Skeletal muscle satellite cell (primary cell): ENCODE results near the gene CTNNA1.
"Not testable (repeated sequence)": the region's sequence is repeated elsewhere in the genome, so short reads cannot be mapped to it uniquely, and the experiment has no call there.

Experiments used
- H3K27me3 ChIP-seq: 2 replicates; pipeline ENCODE4 v1.7.0; 2013; ENCODE audit warnings: low read length; ENCODE audit not compliant: control insufficient read depth, insufficient read depth
- H3K36me3 ChIP-seq: 2 replicates; pipeline ENCODE4 v1.7.0; 2013; ENCODE audit warnings: mild to moderate bottlenecking, control low read depth, low read length; ENCODE audit not compliant: insufficient read depth
- H3K4me1 ChIP-seq: 2 replicates; pipeline ENCODE4 v1.7.0; 2013; ENCODE audit warnings: low read length; ENCODE audit not compliant: control insufficient read depth, insufficient read depth
- H3K4me2 ChIP-seq: 2 replicates; pipeline ENCODE4 v1.7.0; 2013; ENCODE audit warnings: mild to moderate bottlenecking, low read length
- H3K4me3 ChIP-seq: 2 replicates; pipeline ENCODE4 v1.7.0; 2013; ENCODE audit warnings: low read length
- H3K9ac ChIP-seq: 2 replicates; pipeline ENCODE4 v1.7.0; 2013; ENCODE audit warnings: mild to moderate bottlenecking, low read depth, low read length, moderate library complexity
- H3K9me3 ChIP-seq: replicated peaks from 2 replicates; pipeline ENCODE4 v1.7.0; 2013; ENCODE audit warnings: mild to moderate bottlenecking, control low read depth, low read length

The CTNNA1 gene

DNA sequence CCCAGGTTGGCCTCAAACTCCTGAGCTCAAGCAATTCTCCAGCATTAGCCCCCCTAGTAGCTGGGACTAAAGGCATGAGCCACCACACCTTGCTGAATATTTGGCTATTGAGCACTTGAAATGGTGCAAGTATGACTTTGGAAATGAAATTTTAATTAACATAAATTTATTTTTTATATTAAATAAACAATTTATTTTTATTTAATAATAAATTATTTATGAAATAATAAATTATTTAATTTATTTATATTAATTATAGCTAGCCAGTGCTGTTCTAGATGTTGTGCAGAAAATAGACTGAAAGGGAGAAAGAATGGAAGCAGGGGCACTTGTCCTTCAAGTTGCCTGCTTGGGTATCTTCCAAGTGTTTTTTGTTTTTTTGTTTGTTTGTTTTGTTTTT lies 40.0 kb upstream of the CTNNA1 start:
- H3K36me3 ChIP-seq = no peaks in the 10 kb centered on the region
- H3K9me3 ChIP-seq = no peaks in the 10 kb centered on the region
- H3K4me1 ChIP-seq = no peaks in the 10 kb centered on the region
- H3K9ac ChIP-seq = no peak overlapping the region
- H3K4me2 ChIP-seq = no peak overlapping the region
- H3K27me3 ChIP-seq = peaks cover 8% of the 10 kb centered on the region
- no peak overlapping the region for H3K4me3 ChIP-seq

DNA sequence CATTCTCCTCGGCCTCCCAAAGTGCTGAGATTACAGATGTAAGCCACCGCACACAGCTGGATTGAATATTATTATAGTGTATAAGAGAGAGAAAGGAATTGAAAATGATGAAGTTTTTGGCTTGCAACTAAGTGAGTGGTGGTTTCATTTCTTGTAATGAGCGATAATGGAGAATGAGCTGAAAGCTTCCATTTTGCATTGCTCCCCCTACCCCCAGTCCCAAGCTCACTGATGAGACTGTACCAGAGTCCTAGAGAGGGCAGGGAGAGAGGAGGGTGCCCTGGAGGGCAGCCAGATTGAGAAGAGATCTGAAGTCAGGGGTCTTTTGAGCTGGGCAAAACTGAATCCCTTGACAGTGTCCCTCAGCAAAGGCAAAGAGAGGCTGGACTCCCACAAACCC lies 38.5 kb upstream of the CTNNA1 start:
- Histone ChIP-seq H3K27me3 (peaks cover 8% of the 10 kb centered on the region), H3K9ac (no peak overlapping the region), H3K9me3 (no peaks in the 10 kb centered on the region), H3K4me3 (no peak overlapping the region), H3K4me1 (no peaks in the 10 kb centered on the region), H3K4me2 (no peak overlapping the region), H3K36me3 (no peaks in the 10 kb centered on the region)

DNA sequence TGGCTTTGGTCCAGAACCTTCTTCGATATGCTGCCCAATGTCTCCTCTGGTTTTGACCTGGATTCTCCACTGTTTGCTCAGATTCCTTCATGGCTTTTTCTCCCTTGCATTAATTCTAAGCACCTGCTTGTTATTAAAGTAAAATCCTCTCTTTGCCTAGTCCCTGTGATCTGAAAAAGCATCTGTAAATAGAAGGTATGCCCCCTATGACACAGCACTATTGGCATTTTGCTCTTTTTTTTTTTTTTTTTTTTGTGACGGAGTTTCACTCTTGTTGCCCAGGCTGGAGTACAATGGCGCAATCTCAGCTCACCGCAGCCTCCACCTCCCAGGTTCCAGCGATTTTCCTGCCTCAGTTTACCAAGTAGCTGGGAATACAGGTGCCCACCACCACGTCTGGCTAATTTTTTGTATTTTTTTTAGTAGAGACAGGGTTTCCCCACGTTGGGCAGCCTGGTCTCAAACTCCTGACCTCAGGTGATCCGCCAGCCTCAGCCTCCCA lies 37.2 kb upstream of the CTNNA1 start:
- not testable (repeated sequence) for H3K36me3 ChIP-seq, H3K4me1 ChIP-seq, H3K4me2 ChIP-seq, H3K9me3 ChIP-seq, H3K4me3 ChIP-seq, H3K9ac ChIP-seq, H3K27me3 ChIP-seq

DNA sequence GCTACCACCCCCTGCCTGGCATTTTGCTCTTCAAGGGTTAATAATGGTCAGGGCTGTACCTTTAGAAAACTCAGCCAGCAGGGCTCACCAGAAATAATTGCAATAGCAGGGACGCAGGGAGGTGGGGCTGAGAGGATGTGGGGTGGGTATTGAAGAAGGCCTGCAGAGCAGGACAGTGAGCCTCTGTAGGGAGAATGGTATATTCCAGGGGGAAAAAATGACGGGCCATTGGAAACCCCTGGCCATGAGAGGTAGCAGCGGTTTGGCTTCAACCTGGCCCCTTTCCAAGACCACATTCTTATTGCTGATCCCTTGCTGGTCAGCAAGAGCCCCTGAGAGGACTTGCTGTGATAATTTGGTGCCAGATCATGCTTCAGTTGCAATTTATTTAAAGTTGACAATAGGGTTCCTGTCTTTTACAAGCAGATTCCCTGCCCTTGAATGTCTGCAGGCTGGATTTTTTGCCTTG lies 36.7 kb upstream of the CTNNA1 start:
- H3K27me3 ChIP-seq = peaks cover 8% of the 10 kb centered on the region
- H3K9ac ChIP-seq = no peak overlapping the region
- no peak overlapping the region for H3K4me2 ChIP-seq
- H3K4me1 ChIP-seq = no peaks in the 10 kb centered on the region
- no peaks in the 10 kb centered on the region for H3K36me3 ChIP-seq
- H3K4me3 ChIP-seq = no peak overlapping the region
- no peaks in the 10 kb centered on the region for H3K9me3 ChIP-seq

DNA sequence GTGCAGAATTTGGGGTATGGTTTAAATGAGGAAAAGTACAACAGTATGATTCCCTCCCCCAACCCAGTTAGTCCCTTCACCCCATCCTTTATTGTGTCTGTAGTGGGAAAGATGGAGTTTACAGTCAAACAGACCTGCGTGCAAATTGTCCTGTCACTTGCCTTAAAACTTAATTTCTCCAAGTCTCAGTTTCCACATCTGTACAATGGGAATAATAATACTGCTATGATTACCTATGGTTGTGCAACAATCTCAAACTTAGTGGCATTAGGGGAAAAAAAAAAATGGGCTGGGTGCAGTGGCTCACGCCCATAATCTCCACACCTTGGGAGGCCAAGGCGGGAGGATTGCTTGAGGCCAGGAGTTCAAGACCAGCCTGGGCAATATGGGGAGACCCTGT lies 35.8 kb upstream of the CTNNA1 start:
- Histone ChIP-seq H3K27me3 (peaks cover 12% of the 10 kb centered on the region), H3K9ac (no peak overlapping the region), H3K4me1 (no peaks in the 10 kb centered on the region), H3K4me3 (no peak overlapping the region), H3K4me2 (no peak overlapping the region), H3K9me3 (no peaks in the 10 kb centered on the region), H3K36me3 (no peaks in the 10 kb centered on the region)

DNA sequence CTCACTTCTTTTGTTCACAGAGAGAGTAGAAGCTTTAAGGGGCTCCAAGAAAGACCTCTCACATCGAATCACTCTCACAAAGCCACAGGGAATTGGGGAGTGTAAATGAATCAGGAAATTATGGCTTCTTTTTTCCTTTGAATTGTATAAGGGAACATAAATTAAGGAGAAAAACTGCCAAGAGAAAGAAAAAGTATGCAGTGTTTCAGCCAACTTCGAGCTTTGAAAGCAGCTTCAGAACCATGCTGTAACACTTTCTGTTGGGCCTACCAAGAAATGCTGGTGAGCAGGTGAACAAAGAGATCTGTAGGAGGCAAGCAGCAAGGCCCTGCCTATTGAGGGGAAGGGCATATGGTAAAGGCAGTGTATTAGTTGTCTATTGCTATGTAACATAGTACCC lies 33.4 kb upstream of the CTNNA1 start:
- peaks cover under 1% of the 10 kb centered on the region for H3K4me1 ChIP-seq
- H3K36me3 ChIP-seq = no peaks in the 10 kb centered on the region
- no peak overlapping the region for H3K9ac ChIP-seq
- H3K4me2 ChIP-seq = no peak overlapping the region
- peaks cover 11% of the 10 kb centered on the region for H3K27me3 ChIP-seq
- H3K9me3 ChIP-seq = no peaks in the 10 kb centered on the region
- no peak overlapping the region for H3K4me3 ChIP-seq

DNA sequence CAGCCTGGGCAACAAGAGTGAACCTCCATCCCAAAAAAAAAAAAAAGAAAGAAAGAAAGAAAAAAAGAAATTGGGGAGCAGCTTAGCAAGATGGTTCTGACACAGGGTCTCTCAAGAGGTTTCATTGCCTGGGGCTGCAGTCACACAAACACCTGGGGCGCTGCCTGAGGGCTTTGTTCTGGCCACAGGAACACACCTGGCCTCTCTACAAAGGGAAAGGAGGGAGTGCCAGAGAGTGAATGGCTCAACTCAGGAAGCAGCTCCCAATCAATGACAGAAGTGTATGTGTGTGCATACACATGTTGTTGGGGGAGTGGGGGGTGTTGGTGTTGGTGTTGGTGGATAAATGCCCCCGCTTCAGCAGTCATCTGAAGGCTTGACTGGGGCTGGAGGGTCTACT lies 32.4 kb upstream of the CTNNA1 start:
- Histone ChIP-seq H3K27me3 (peaks cover 10% of the 10 kb centered on the region), H3K4me2 (no peak overlapping the region), H3K9me3 (no peaks in the 10 kb centered on the region), H3K4me1 (peaks cover 11% of the 10 kb centered on the region), H3K4me3 (no peak overlapping the region), H3K9ac (no peak overlapping the region), H3K36me3 (no peaks in the 10 kb centered on the region)

DNA sequence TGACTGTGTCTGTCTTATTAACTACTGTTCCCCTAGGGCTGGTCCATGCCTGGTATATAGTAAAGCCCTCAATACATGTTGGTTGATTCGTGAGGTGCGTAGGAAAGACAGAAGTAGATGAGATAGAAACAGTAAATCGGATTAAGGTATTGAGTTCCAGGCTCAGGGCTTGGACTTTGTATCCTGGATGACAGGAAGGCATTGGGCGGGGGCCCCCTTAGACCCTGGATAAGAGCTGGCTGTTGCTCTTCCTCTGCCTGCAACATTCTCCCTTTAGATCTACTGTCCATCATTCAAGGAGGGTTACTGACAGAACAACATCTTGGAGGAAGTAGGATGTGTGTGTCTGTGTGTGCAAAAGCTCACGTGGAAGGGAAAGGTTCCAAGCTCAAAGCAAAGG lies 31.2 kb upstream of the CTNNA1 start:
- Histone ChIP-seq H3K4me3 (no peak overlapping the region), H3K4me2 (no peak overlapping the region), H3K9me3 (no peaks in the 10 kb centered on the region), H3K4me1 (peaks cover 13% of the 10 kb centered on the region), H3K9ac (no peak overlapping the region), H3K36me3 (no peaks in the 10 kb centered on the region), H3K27me3 (peaks cover 10% of the 10 kb centered on the region)

DNA sequence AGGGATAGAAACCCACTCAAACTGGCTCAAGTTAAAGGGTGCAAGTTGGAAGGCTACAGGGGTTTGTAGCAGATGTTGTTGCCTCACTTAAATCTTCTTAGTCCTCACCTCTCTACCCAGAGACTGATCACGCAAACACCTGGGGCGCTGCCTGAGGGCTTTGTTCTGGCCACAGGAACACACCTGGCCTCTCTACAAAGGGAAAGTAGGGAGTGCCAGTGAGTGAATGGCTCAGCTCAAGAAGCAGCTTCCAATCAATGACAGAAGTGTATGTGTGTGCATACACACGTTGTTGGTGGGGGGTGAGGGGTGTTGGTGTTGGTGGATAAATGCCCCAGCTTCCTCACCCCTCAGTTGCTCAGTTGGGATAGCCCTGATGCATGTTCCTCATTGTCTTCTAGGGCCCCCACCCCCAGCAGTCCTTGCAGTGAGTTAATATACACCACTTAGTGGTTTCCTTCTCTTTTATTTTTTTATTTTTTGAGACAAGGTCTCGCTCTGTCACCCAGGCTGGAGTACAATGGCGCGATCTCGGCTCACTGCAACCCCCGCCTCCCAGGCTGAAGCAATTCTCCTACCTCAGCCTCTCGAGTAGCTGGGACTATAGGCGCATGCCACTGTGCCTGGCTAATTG lies 30.6 kb upstream of the CTNNA1 start:
- peaks cover 10% of the 10 kb centered on the region for H3K27me3 ChIP-seq
- H3K4me3 ChIP-seq = no peak overlapping the region
- peaks cover 13% of the 10 kb centered on the region for H3K4me1 ChIP-seq

DNA sequence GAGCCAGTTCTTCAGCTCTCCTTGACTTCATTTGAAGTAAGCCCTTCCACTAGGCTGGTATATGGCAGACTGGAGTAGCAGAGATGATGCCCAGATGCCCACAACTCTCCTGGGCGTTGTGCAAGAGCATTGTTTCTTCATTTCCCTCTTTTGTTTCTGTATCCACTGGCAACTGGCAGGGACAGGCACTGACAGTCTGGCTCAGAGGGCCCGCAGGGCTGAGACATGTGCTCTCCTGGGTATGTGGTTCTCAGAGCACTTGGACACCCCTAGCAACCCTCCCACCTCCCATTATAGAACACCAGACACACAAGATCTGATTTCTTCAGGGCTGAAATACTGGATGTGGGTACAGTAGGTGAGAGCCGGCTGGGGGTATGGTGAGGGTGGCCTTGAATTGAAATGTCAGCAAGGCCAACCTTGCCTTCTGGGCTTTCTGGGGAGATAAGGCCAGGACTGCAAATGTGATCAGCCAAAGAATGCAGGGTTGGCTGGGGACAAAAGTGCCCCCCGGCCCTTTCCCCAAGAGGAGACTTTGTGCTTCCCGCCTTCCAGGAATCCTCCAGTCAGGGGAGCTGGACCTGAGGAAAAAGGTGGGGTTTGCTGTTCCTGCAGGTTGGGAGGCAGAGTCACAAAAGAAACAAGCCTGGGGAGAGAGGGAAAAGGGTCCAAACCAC lies 28.6 kb upstream of the CTNNA1 start:
- H3K4me1 ChIP-seq = peaks cover 13% of the 10 kb centered on the region
- H3K4me2 ChIP-seq = peak overlapping the region; percentile 75
- H3K4me3 ChIP-seq = no peak overlapping the region
- no peak overlapping the region for H3K9ac ChIP-seq
- H3K9me3 ChIP-seq = no peaks in the 10 kb centered on the region
- H3K36me3 ChIP-seq = no peaks in the 10 kb centered on the region
- H3K27me3 ChIP-seq = peaks cover 10% of the 10 kb centered on the region

More for the DNA sequence above, 30.6 kb upstream of the CTNNA1 start:
- H3K36me3 ChIP-seq = no peaks in the 10 kb centered on the region
- H3K9me3 ChIP-seq = no peaks in the 10 kb centered on the region
- no peak overlapping the region for H3K9ac ChIP-seq
- no peak overlapping the region for H3K4me2 ChIP-seq

DNA sequence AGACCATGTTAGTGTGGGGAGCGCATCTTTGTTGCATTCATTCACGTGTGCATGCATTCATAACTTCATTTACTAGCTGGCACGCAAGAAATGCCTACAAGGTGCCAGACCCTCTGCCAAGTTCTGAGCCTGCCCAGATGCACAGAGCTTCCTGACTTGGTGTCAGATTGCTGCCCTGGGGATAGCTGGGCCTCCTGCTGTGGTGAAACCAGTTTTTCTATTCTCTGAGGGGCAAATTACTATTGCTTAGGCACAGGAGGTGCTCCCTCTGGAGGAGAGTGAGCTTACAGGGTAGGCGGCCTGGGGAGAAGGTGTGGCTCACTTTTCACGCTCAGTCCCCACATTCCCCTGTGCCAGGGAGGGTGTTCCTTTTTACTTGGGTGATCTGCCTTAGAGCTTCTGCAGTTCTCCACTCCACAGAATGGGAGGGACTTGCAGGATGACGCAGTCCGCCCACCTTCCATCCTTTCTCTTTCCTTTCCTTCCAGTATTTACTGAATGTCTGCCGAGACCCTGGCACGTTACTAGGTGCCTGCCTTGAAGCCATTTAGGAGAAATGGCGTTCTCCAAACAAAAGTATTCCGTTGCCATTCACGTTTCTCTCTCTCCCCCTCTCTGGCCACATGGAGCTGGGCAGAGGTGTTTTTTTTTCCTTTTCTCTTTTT lies 27.9 kb upstream of the CTNNA1 start:
- H3K4me2 ChIP-seq = peak overlapping the region; percentile 75
- no peaks in the 10 kb centered on the region for H3K9me3 ChIP-seq
- H3K27me3 ChIP-seq = peaks cover 10% of the 10 kb centered on the region
- H3K4me1 ChIP-seq = peaks cover 13% of the 10 kb centered on the region
- no peak overlapping the region for H3K4me3 ChIP-seq
- no peaks in the 10 kb centered on the region for H3K36me3 ChIP-seq
- peak overlapping the region; percentile 33 for H3K9ac ChIP-seq
